Astrocyte of the spinal cord (primary cell): ENCODE results near the gene ACD.

ENCODE experiments used
- DNase-seq: peaks from one replicate; pipeline ENCODE4 v3.0.0; 2011; ENCODE audit warnings: low read depth, low spot score
- H3K4me3 ChIP-seq: 2 replicates; pipeline ENCODE4 v1.5.1; 2011; ENCODE audit warnings: low read depth, mild to moderate bottlenecking, low read length, moderate library complexity
- CTCF ChIP-seq: IDR thresholded peaks from 2 replicates; pipeline ENCODE4 v1.5.1; 2012; ENCODE audit warnings: low read depth, mild to moderate bottlenecking, low read length, inconsistent platforms
- in situ Hi-C: cut with HindIII; loops from 2 replicates; pipeline ENCODE4 v1.10.0; 2017; ENCODE audit warnings: low sequenced_read_pairs

ACD gene

GRCh38 chr16:67641779-67642708 is 18.0 kb downstream of the ACD start:
- DNase-seq: peak; percentile 33
- H3K4me3 ChIP-seq: no peak overlapping the region
- TF ChIP-seq CTCF: no peak
- in situ Hi-C loops: no loop called here

GRCh38 chr16:67637625-67638024 is 22.4 kb downstream of the ACD start:
- no peak for DNase-seq
- no peak overlapping the region for H3K4me3 ChIP-seq
- no peak for TF ChIP-seq CTCF
- in situ Hi-C loops: no loop called here

GRCh38 chr16:67636713-67637112 is 23.3 kb downstream of the ACD start:
- no peak for DNase-seq
- in situ Hi-C loops: no loop called here
- no peak for TF ChIP-seq CTCF
- no peak overlapping the region for H3K4me3 ChIP-seq

- H3K4me3 ChIP-seq: no peak overlapping the region
- in situ Hi-C loops: no loop called here
- DNase-seq: peak; percentile 52
- TF ChIP-seq CTCF: no peak
These were observed 27.5 kb downstream of the ACD start for GRCh38 chr16:67632415-67633172.

- in situ Hi-C loops: no loop called here
- no peak for TF ChIP-seq CTCF
- H3K4me3 ChIP-seq: no peak overlapping the region
- DNase-seq: no peak
These were observed 31.8 kb downstream of the ACD start for GRCh38 chr16:67628216-67628615.

- in situ Hi-C loops: no loop called here
These were observed 46.3 kb downstream of the ACD start for GRCh38 chr16:67613808-67614207.

More at GRCh38 chr16:67613808-67614207, 46.3 kb downstream of the ACD start:
- TF ChIP-seq CTCF: peak; percentile 22
- DNase-seq: no peak
- H3K4me3 ChIP-seq: no peak overlapping the region
